Sigmoid colon (tissue), 7 donors: ENCODE results near the gene IL17RA. TPM values are rescaled to one million over a fixed set of nuclear protein-coding genes. Genes with fewer than 3 reads are reported as not detected.
A peak's percentile ranks its signal among the peaks of the same experiment; 100 is the strongest.

ENCODE experiments used
- DNase-seq: peaks from one replicate; pipeline ENCODE4 v3.0.0-alpha.2; 2019
- H3K27ac ChIP-seq, 4 donors: fragments of 200-600 bp; sonication (generic); one replicate each; pipeline ENCODE4 v1.5.1; 2016 to 2019; ENCODE audit warnings: mild to moderate bottlenecking in 1 of 4
- H3K27me3 ChIP-seq, 3 donors: fragments of 200-600 bp; sonication (generic); one replicate each; pipeline ENCODE4 v1.5.1; 2019; ENCODE audit warnings: mild to moderate bottlenecking in 1 of 3
- H3K36me3 ChIP-seq, 4 donors: fragments of 200-600 bp; sonication (generic); one replicate each; pipeline ENCODE4 v1.5.1; 2016 to 2019
- H3K4me1 ChIP-seq, 4 donors: fragments of 200-600 bp; sonication (generic); one replicate each; pipeline ENCODE4 v1.5.1; 2017 to 2019
- H3K4me3 ChIP-seq, 4 donors: fragments of 200-600 bp; sonication (generic); one replicate each; pipeline ENCODE4 v1.5.1; 2017 to 2019; ENCODE audit warnings: mild to moderate bottlenecking in 2 of 4, moderate library complexity in 1 of 4
- H3K9me3 ChIP-seq, 4 donors: fragments of 200-600 bp in 3 of 4; sonication (generic) in 3 of 4; one replicate each; pipeline versions ENCODE4 v1.5.1 to v1.6.1; 2013 to 2019
- CTCF ChIP-seq, 4 experiments: fragments of 450-650 bp in 3 of 4; fragments of 200-600 bp in 1 of 4; IDR thresholded peaks; one replicate each; pipeline ENCODE4 v1.5.1; 2016 to 2019; ENCODE audit warnings: antibody characterized with exemption in 4 of 4, mild to moderate bottlenecking in 3 of 4, moderate library complexity in 2 of 4
- EP300 ChIP-seq, 4 donors: sonication (generic); formaldehyde crosslinking; IDR thresholded peaks; one replicate each; pipeline ENCODE4 v1.6.1; 2017; ENCODE audit warnings: antibody characterized with exemption in 4 of 4
- POLR2A ChIP-seq, 2 donors: fragments of 450-650 bp; IDR thresholded peaks; one replicate each; pipeline ENCODE4 v1.6.1; 2016; ENCODE audit warnings: antibody characterized with exemption in 2 of 2, mild to moderate bottlenecking in 2 of 2, moderate library complexity in 2 of 2
- POLR2AphosphoS5 ChIP-seq, 4 donors: sonication (generic); formaldehyde crosslinking; IDR thresholded peaks; one replicate each; pipeline ENCODE4 v1.6.1; 2017; ENCODE audit warnings: antibody characterized with exemption in 4 of 4
- WGBS, 2 donors: extraction: QIAGEN DNeasy Blood & Tissue Kit; methylation state at CpG; one replicate each; pipeline ENCODE4 v1.1.7; 2013; 5-methylcytosine and 5-hydroxymethylcytosine counted together
- intact Hi-C: fragments of 100-400 bp; cut with DNase I; formaldehyde crosslinking; loops from one replicate; pipeline ENCODE4 v1.15.1; 2023
- polyA plus RNA-seq, 3 donors: library from polyadenylated mRNA; stranded (reverse); fragments of 200-250 nt; gene quantifications; one replicate each; pipeline ENCODE4 v1.2.3, GENCODE V29; 2013
- total RNA-seq, 4 donors: library from RNA; depleted of rRNA; stranded (reverse); fragments of >200 nt; gene quantifications; one replicate each; pipeline ENCODE4 v1.1.0, GENCODE V29; 2016
- donor health status: healthy with polysubstance abuse.
- donor health status: Bipolar disorder and iron deficiency.
- donor health status: healthy.

IL17RA gene
- total and polyA plus RNA-seq, 7 donors, result 1.2 to 10.4 (median 8.2) TPM

- Histone ChIP-seq H3K9me3 (no peaks in the 10 kb centered on the region), H3K27me3 (no peaks in the 10 kb centered on the region), H3K36me3 (no peaks in the 10 kb centered on the region), H3K4me3 (peak overlapping the region; percentile 44 to 77 (median 63)), H3K4me1 (peaks cover 0 to 45% (median 26%) of the 10 kb centered on the region in 4 donors), H3K27ac (peak overlapping the region; percentile 88 to 93 (median 91))
- 2 to 15% methylated on average over 35 of the region's 35 CpGs for WGBS, 2 donors
- DNase-seq, result peak; percentile 82
- intact Hi-C loops, result loop anchor here (1.0 to 5.0 kb wide), 3 partner anchors 12 to 478 kb away; partner anchors contain the start of genes BCL2L13 and IL17RA
- no peak for TF ChIP-seq POLR2A (IDR thresholded peaks at IDR 0.05)
- TF ChIP-seq POLR2AphosphoS5 (IDR thresholded peaks at IDR 0.05), result no peak
- TF ChIP-seq EP300 (IDR thresholded peaks at IDR 0.05), result no peak
- TF ChIP-seq CTCF (IDR thresholded peaks at IDR 0.05), result no peak
Observed at GRCh38 chr22:17159504-17159951, 74.7 kb downstream of the IL17RA start.

- Histone ChIP-seq H3K9me3 (no peaks in the 10 kb centered on the region), H3K27me3 (no peaks in the 10 kb centered on the region), H3K36me3 (no peaks in the 10 kb centered on the region), H3K4me3 (no peak overlapping the region), H3K4me1 (peaks cover 0 to 29% (median 18%) of the 10 kb centered on the region in 4 donors), H3K27ac (no peak overlapping the region)
- intact Hi-C loops, result no loop called here
- WGBS, 2 donors, result 89 to 92% methylated on average over 3 of the region's 3 CpGs
- no peak for DNase-seq
- TF ChIP-seq POLR2A (IDR thresholded peaks at IDR 0.05) (no peak), CTCF (IDR thresholded peaks at IDR 0.05) (no peak), EP300 (IDR thresholded peaks at IDR 0.05) (no peak), POLR2AphosphoS5 (IDR thresholded peaks at IDR 0.05) (no peak)
Observed at GRCh38 chr22:17161991-17162390, 77.2 kb downstream of the IL17RA start.

GRCh38 chr22:17162731-17163130, 77.9 kb downstream of the IL17RA start:
- DNase-seq, result no peak
- no peaks in the 10 kb centered on the region for H3K36me3 ChIP-seq
- H3K27me3 ChIP-seq, result no peaks in the 10 kb centered on the region
- TF ChIP-seq CTCF (IDR thresholded peaks at IDR 0.05) (no peak), EP300 (IDR thresholded peaks at IDR 0.05) (no peak), POLR2A (IDR thresholded peaks at IDR 0.05) (no peak), POLR2AphosphoS5 (IDR thresholded peaks at IDR 0.05) (no peak)
- H3K4me3 ChIP-seq, result no peak overlapping the region
- WGBS, 2 donors, result 83 to 93% methylated on average over 8 of the region's 8 CpGs
- H3K4me1 ChIP-seq, result peaks cover 0 to 22% (median 13%) of the 10 kb centered on the region in 4 donors
- no peak overlapping the region for H3K27ac ChIP-seq
- no peaks in the 10 kb centered on the region for H3K9me3 ChIP-seq
- intact Hi-C loops, result no loop called here

- Histone ChIP-seq H3K4me3 (no peak overlapping the region), H3K36me3 (no peaks in the 10 kb centered on the region), H3K9me3 (no peaks in the 10 kb centered on the region), H3K27ac (no peak overlapping the region), H3K27me3 (no peaks in the 10 kb centered on the region), H3K4me1 (peaks cover 0 to 13% (median 5%) of the 10 kb centered on the region in 4 donors)
- DNase-seq, result no peak
- no peak for TF ChIP-seq EP300 (IDR thresholded peaks at IDR 0.05)
- no peak for TF ChIP-seq POLR2A (IDR thresholded peaks at IDR 0.05)
- 87 to 92% methylated on average over 3 of the region's 3 CpGs for WGBS, 2 donors
- intact Hi-C loops, result no loop called here
Observed at GRCh38 chr22:17164392-17165024, 79.7 kb downstream of the IL17RA start.

Other genes starting within 250 kb of the IL17RA start
- 1 to 10 TPM in 1 of 4 donors, not detected in 3; 3.2 TPM for gene GAB4, start 76.8 kb upstream of the IL17RA start, total RNA-seq
- gene GAB4, start 76.8 kb upstream of the IL17RA start, polyA plus RNA-seq, result under 1 TPM in 1 of 3 donors, not detected in 2; 0.04 TPM
- gene TMEM121B, start 36.4 kb downstream of the IL17RA start, total RNA-seq, result under 1 TPM in 3 of 4 donors, not detected in 1; 0.36 to 0.54 (median 0.49) TPM
- under 1 TPM in 1 of 3 donors, not detected in 2; 0.17 TPM for gene TMEM121B, start 36.4 kb downstream of the IL17RA start, polyA plus RNA-seq
- gene HDHD5, start 74.3 kb downstream of the IL17RA start, total RNA-seq, result 10 to 100 TPM; 26.7 to 39.3 (median 34.4) TPM
- gene HDHD5, start 74.3 kb downstream of the IL17RA start, polyA plus RNA-seq, result 10 to 100 TPM; 27.0 to 49.0 (median 33.5) TPM
- gene ADA2, start 134.4 kb downstream of the IL17RA start, total RNA-seq, result 1 to 10 TPM; 2.8 to 8.3 (median 6.4) TPM
- gene ADA2, start 134.4 kb downstream of the IL17RA start, polyA plus RNA-seq, result 10 to 100 TPM in 2 of 3 donors, 1 to 10 TPM in 1; 8.4 to 29.0 (median 12.3) TPM